BE2C (cell line): ENCODE data around the gene NFX1.

Experiments used
- DNase-seq: peaks from one replicate; pipeline ENCODE4 v3.0.0-alpha.2; 2020
- H3K27me3 ChIP-seq: fragments of 250-450 bp; sonication (Bioruptor Pico); 2 replicates; pipeline ENCODE4 v1.5.1; 2020; ENCODE audit warnings: mild to moderate bottlenecking
- H3K36me3 ChIP-seq: fragments of 250-450 bp; sonication (Bioruptor Pico); 2 replicates; pipeline ENCODE4 v1.5.1; 2020; ENCODE audit warnings: mild to moderate bottlenecking
- H3K4me1 ChIP-seq: fragments of 250-450 bp; sonication (Bioruptor Pico); 2 replicates; pipeline ENCODE4 v1.5.1; 2020
- H3K4me3 ChIP-seq: 2 replicates; pipeline ENCODE4 v1.5.1; 2011; ENCODE audit warnings: low read depth, low read length
- H3K9me3 ChIP-seq: fragments of 250-450 bp; sonication (Bioruptor Pico); 2 replicates; pipeline ENCODE4 v1.5.1; 2020
- CTCF ChIP-seq: IDR thresholded peaks from 2 replicates; pipeline ENCODE4 v1.5.1; 2012; ENCODE audit warnings: mild to moderate bottlenecking, low read depth, low read length

Gene NFX1

GRCh38 chr9:33288235-33288634 lies 2.1 kb upstream of the NFX1 start:
- TF ChIP-seq CTCF = no peak
- Histone ChIP-seq H3K9me3 (no peaks in the 10 kb centered on the region), H3K27me3 (no peaks in the 10 kb centered on the region), H3K36me3 (peaks cover 4% of the 10 kb centered on the region; the same call in 1 of the 2 replicates), H3K4me1 (no peaks in the 10 kb centered on the region; the same call in 1 of the 2 replicates), H3K4me3 (no peak overlapping the region)
- DNase-seq = no peak

- Histone ChIP-seq H3K36me3 (peaks cover 11% of the 10 kb centered on the region), H3K4me3 (no peak overlapping the region), H3K9me3 (no peaks in the 10 kb centered on the region), H3K27me3 (no peaks in the 10 kb centered on the region), H3K4me1 (no peaks in the 10 kb centered on the region; the same call in 1 of the 2 replicates)
- TF ChIP-seq CTCF = no peak
- no peak for DNase-seq
Observed at GRCh38 chr9:33288828-33289483, 1.4 kb upstream of the NFX1 start.

GRCh38 chr9:33289496-33289895 lies 820 bp upstream of the NFX1 start:
- H3K4me3 ChIP-seq = peak overlapping the region; percentile 88
- peak; percentile 12 for DNase-seq
- no peak for TF ChIP-seq CTCF
- H3K9me3 ChIP-seq = no peaks in the 10 kb centered on the region
- H3K36me3 ChIP-seq = peaks cover 16% of the 10 kb centered on the region
- H3K4me1 ChIP-seq = no peaks in the 10 kb centered on the region; the same call in 1 of the 2 replicates
- H3K27me3 ChIP-seq = no peaks in the 10 kb centered on the region

GRCh38 chr9:33289936-33290246 lies 425 bp upstream of the NFX1 start:
- Histone ChIP-seq H3K27me3 (no peaks in the 10 kb centered on the region), H3K4me1 (no peaks in the 10 kb centered on the region; the same call in 1 of the 2 replicates)

GRCh38 chr9:33291031-33291397 lies 698 bp downstream of the NFX1 start:
- no peak for TF ChIP-seq CTCF
- Histone ChIP-seq H3K4me3 (peak overlapping the region; percentile 88), H3K4me1 (no peaks in the 10 kb centered on the region; the same call in 1 of the 2 replicates), H3K27me3 (no peaks in the 10 kb centered on the region), H3K36me3 (peaks cover 32% of the 10 kb centered on the region), H3K9me3 (no peaks in the 10 kb centered on the region)
- DNase-seq = no peak

More at GRCh38 chr9:33289936-33290246, 425 bp upstream of the NFX1 start:
- Histone ChIP-seq H3K4me3 (peak overlapping the region; percentile 88), H3K36me3 (peaks cover 20% of the 10 kb centered on the region), H3K9me3 (no peaks in the 10 kb centered on the region)
- no peak for DNase-seq
- no peak for TF ChIP-seq CTCF

- peaks cover 40% of the 10 kb centered on the region for H3K36me3 ChIP-seq
- no peaks in the 10 kb centered on the region for H3K27me3 ChIP-seq
- no peak overlapping the region for H3K4me3 ChIP-seq
- H3K4me1 ChIP-seq = no peaks in the 10 kb centered on the region; the same call in 1 of the 2 replicates
- TF ChIP-seq CTCF = no peak
- DNase-seq = no peak
- H3K9me3 ChIP-seq = no peaks in the 10 kb centered on the region
Observed at GRCh38 chr9:33291901-33292300, 1.6 kb downstream of the NFX1 start.
